GM12874 (cell line): Measurements from ENCODE around the gene FABP7.
A peak's percentile ranks its signal among the peaks of the same experiment; 100 is the strongest.

Experiments used
- CTCF ChIP-seq: IDR thresholded peaks from 2 replicates; pipeline ENCODE4 v1.5.1; 2011; ENCODE audit warnings: low read depth, mild to moderate bottlenecking, control low read depth, low read length, moderate library complexity; ENCODE audit not compliant: insufficient read depth

Gene FABP7

GRCh38 chr6:122779667-122780066, at the start of gene FABP7:
FABP7 (plus strand) TSS chr6:122779716; CDS start chr6:122779795, 79 bp downstream.
- no peak for TF ChIP-seq CTCF

- no peak for TF ChIP-seq CTCF
Measured at GRCh38 chr6:122730334-122730733, 49.2 kb upstream of the FABP7 start.

- TF ChIP-seq CTCF: peak; percentile 62
Measured at GRCh38 chr6:122730775-122731386, 48.6 kb upstream of the FABP7 start.

GRCh38 chr6:122733259-122733658, 46.3 kb upstream of the FABP7 start:
- TF ChIP-seq CTCF: no peak

- no peak for TF ChIP-seq CTCF
Measured at GRCh38 chr6:122734529-122735395, 44.8 kb upstream of the FABP7 start.

GRCh38 chr6:122735582-122735981, 43.9 kb upstream of the FABP7 start:
- no peak for TF ChIP-seq CTCF

GRCh38 chr6:122736163-122736562, 43.4 kb upstream of the FABP7 start:
- no peak for TF ChIP-seq CTCF
